NCI-H128 (cell line): ENCODE data around the gene RPS17.

Experiments
- DNase-seq: peaks from one replicate; lab custom pipeline; 2025; ENCODE audit not compliant: unreplicated experiment; lab: John Stamatoyannopoulos, UW

RPS17 gene

GRCh38 chr15:82540055-82540983 is at the start of gene RPS17:
RPS17 (minus strand) TSS chr15:82540457; CDS start chr15:82540428, 29 bp downstream.
- no peak for DNase-seq

- no peak for DNase-seq
These were observed 47.5 kb upstream of the RPS17 start for GRCh38 chr15:82587805-82588204.

GRCh38 chr15:82585072-82585471 is 44.8 kb upstream of the RPS17 start:
- DNase-seq = no peak

GRCh38 chr15:82580713-82581112 is 40.5 kb upstream of the RPS17 start:
- no peak for DNase-seq

- DNase-seq = no peak
These were observed 35.1 kb upstream of the RPS17 start for GRCh38 chr15:82575335-82575734.

GRCh38 chr15:82572986-82573385 is 32.7 kb upstream of the RPS17 start:
- DNase-seq = no peak

GRCh38 chr15:82572311-82572710 is 32.1 kb upstream of the RPS17 start:
- DNase-seq = no peak

GRCh38 chr15:82571722-82572222 is 31.5 kb upstream of the RPS17 start:
- DNase-seq = no peak

- DNase-seq = no peak
These were observed 30.7 kb upstream of the RPS17 start for GRCh38 chr15:82570721-82571508.

GRCh38 chr15:82569834-82570233 is 29.6 kb upstream of the RPS17 start:
- DNase-seq = no peak

- DNase-seq = no peak
These were observed 28.7 kb upstream of the RPS17 start for GRCh38 chr15:82568986-82569385.

- no peak for DNase-seq
These were observed 27.4 kb upstream of the RPS17 start for GRCh38 chr15:82567661-82568060.

GRCh38 chr15:82566690-82567089 is 26.4 kb upstream of the RPS17 start:
- DNase-seq = no peak

GRCh38 chr15:82558502-82558901 is 18.2 kb upstream of the RPS17 start:
- DNase-seq = no peak

- no peak for DNase-seq
These were observed 16.2 kb upstream of the RPS17 start for GRCh38 chr15:82556315-82557035.

GRCh38 chr15:82554849-82555248 is 14.6 kb upstream of the RPS17 start:
- DNase-seq = no peak

GRCh38 chr15:82554351-82554750 is 14.1 kb upstream of the RPS17 start:
- no peak for DNase-seq

- no peak for DNase-seq
These were observed 13.6 kb upstream of the RPS17 start for GRCh38 chr15:82553846-82554245.

- DNase-seq = no peak
These were observed 12.6 kb upstream of the RPS17 start for GRCh38 chr15:82552861-82553260.

- DNase-seq = no peak
These were observed 11.5 kb upstream of the RPS17 start for GRCh38 chr15:82551646-82552247.

GRCh38 chr15:82549199-82549665 is 9.0 kb upstream of the RPS17 start:
- no peak for DNase-seq
